BLaER1 treated with 17β-estradiol and CSF1 and Interleukin-3, amounts not matched to agents 10 nM and 100 nM (cell line): Measurements from ENCODE around the gene ANKRD37.

Experiments used
- H3K27ac ChIP-seq, 11 experiments: shearing (Covaris generic); formaldehyde crosslinking; 2 replicates each; pipeline ENCODE4 v1.8.1; 2022
- H3K27me3 ChIP-seq, 11 experiments: shearing (Covaris generic); formaldehyde crosslinking; 2 replicates each; pipeline ENCODE4 v1.8.1; 2022
- H3K36me3 ChIP-seq, 11 experiments: shearing (Covaris generic); formaldehyde crosslinking; 2 replicates each; pipeline ENCODE4 v1.8.1; 2022
- H3K4me1 ChIP-seq, 10 experiments: shearing (Covaris generic); formaldehyde crosslinking; 2 replicates each; pipeline ENCODE4 v1.8.1; 2022
- H3K4me2 ChIP-seq, 11 experiments: shearing (Covaris generic); formaldehyde crosslinking; 2 replicates each; pipeline ENCODE4 v1.8.1; 2022
- H3K4me3 ChIP-seq, 10 experiments: shearing (Covaris generic); formaldehyde crosslinking; 2 replicates each; pipeline ENCODE4 v1.8.1; 2022
- H3K9ac ChIP-seq, 11 experiments: shearing (Covaris generic); formaldehyde crosslinking; 2 replicates each; pipeline ENCODE4 v1.8.1; 2022
- H3K9me3 ChIP-seq, 11 experiments: shearing (Covaris generic); formaldehyde crosslinking; replicated peaks in 1 of 11; 2 replicates each; pipeline ENCODE4 v1.8.1; 2022
- H4K20me1 ChIP-seq, 11 experiments: shearing (Covaris generic); formaldehyde crosslinking; 2 replicates each; pipeline ENCODE4 v1.8.1; 2022
- Cebpa-rat ChIP-seq, 11 experiments: shearing (Covaris generic); IDR thresholded peaks; 2 replicates each; pipeline ENCODE4 v1.8.1; 2022

The ANKRD37 gene

DNA sequence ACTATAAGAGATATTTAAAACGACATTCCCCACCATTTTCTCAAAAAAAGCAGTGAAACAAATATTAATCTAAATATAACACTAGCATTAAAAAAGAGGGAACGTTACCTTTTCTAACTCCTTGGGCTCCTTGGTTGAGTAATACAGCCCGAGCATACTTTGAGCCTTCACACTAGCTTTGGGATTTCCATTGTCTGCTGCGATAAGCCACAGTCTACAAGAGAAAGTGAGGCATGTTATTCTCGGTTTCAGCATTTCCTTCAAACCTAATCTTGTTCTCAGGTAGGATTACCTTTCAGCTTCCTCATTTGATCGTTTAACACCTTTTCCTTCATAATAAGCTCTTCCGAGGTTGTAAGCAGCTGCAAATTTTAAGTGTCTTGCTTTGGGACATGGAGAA, 22.6 kb upstream of the ANKRD37 start:
- TF ChIP-seq Cebpa-rat (IDR thresholded peaks at IDR 0.05), result no peak
- Histone ChIP-seq H3K36me3 (peaks cover 18 to 92% (median 72%) of the 10 kb centered on the region in 11 experiments; a peak in 21 of 22 replicates), H3K4me1 (peaks cover 0 to 8% (median 0%) of the 10 kb centered on the region in 10 experiments; a peak in 3 of 20 replicates), H3K27ac (no peak overlapping the region), H4K20me1 (no peaks in the 10 kb centered on the region), H3K9me3 (peaks cover 0 to 9% (median 0%) of the 10 kb centered on the region in 11 experiments; a peak in 4 of 22 replicates), H3K9ac (no peak overlapping the region), H3K4me2 (peak overlapping the region in 1 of 11 experiments; percentile 20; a peak in 1 of 22 replicates), H3K27me3 (no peaks in the 10 kb centered on the region), H3K4me3 (no peak overlapping the region)

DNA sequence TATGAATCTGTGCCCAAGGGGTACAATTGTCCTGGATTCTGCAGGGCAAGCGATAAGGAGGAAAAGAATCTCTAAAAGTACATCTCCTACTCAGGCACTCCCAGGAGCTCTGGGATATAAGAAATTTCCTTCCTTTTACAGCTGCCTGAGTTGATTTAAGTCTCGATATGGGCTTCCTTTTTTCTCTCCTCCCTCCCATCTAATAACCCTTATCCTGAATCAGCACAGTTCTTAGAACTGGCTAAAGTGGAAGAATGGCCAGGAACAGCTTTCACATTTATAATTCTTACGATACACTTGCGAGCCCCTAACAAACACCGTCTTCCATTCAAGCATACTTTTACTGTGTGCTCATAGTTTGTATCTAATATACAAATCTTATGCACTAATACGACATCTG, 22.1 kb upstream of the ANKRD37 start:
- TF ChIP-seq Cebpa-rat (IDR thresholded peaks at IDR 0.05), result no peak
- Histone ChIP-seq H4K20me1 (no peaks in the 10 kb centered on the region), H3K9me3 (peaks cover under 1 to 14% (median 3%) of the 10 kb centered on the region in 11 experiments; a peak in 17 of 22 replicates), H3K27me3 (no peaks in the 10 kb centered on the region), H3K4me3 (no peak overlapping the region), H3K9ac (no peak overlapping the region), H3K4me2 (peak overlapping the region in 1 of 11 experiments; percentile 20; a peak in 1 of 22 replicates), H3K36me3 (peaks cover 18 to 89% (median 71%) of the 10 kb centered on the region in 11 experiments; a peak in 21 of 22 replicates), H3K4me1 (peaks cover 0 to 8% (median 0%) of the 10 kb centered on the region in 10 experiments; a peak in 3 of 20 replicates), H3K27ac (no peak overlapping the region)

DNA sequence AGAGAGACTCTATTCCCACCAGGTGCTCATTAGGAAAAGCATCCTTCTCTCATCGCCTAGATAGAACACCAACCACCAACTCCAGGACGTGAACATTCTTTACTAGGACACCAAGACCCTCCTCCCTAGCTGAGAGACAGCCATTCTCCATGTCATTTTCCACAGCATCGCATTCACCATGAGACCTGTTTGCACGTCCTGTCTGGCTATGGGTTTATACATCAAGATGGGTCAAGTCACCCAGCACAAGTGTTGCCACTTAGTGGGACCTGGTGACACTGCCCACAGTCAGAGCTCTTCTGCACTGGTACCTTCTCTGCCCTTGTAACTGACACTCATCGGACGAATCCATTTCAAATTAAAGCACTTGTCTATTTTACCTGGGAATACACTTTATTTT, 18.4 kb upstream of the ANKRD37 start:
- TF ChIP-seq Cebpa-rat (IDR thresholded peaks at IDR 0.05), result no peak
- Histone ChIP-seq H3K27ac (no peak overlapping the region), H3K9ac (no peak overlapping the region)

DNA sequence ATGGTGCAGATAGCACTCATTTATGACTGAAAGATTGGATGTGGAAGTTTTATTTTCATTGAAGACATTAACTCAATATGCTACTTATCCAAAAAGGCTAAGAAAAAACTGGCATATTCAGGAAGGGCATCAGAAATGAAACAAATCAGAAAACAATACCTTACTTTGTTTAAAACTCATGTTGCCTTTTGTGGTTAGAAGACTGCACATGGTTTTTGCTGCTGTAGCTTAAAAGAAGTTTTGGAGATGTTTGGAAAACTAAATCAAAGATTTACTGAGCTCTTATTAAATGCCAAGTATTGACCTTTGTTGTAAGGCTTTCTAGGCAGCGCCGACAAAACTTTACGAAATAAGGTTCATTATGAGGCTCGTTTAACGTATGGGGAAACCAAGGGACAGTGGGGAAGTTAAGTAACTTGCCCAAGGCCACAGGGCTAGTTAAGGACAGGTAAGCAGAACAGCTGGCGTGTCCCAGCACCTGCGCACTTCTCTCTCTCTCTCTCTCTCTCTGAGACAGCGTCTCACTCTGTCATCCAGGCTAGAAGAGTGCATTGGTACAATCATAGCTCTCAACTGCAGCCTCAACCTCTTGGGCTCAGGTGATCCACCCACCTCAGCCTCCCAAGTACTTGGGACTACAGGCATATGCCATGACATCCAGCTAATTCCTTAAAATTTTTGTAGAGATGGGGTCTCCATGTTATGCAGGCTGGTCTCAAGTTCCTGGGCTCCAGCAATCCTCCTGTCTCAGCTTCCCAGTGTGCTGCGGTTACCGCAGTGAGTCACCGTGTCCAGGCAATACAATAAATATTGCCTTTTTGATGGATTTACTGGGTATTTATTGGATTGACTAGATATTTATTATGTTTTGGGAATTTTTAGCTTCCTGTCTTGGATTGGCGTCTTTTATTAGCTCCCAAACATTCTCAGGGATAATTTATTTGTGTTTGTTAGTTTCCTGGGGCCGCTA, 17.0 kb upstream of the ANKRD37 start:
- no peak for TF ChIP-seq Cebpa-rat (IDR thresholded peaks at IDR 0.05)
- Histone ChIP-seq H3K4me3 (no peak overlapping the region), H3K9ac (no peak overlapping the region), H3K4me2 (no peak overlapping the region), H3K27ac (no peak overlapping the region), H3K36me3 (peaks cover 0 to 71% (median 47%) of the 10 kb centered on the region in 11 experiments; a peak in 18 of 22 replicates), H3K27me3 (no peaks in the 10 kb centered on the region), H3K9me3 (peaks cover 21 to 47% (median 32%) of the 10 kb centered on the region in 11 experiments), H4K20me1 (no peaks in the 10 kb centered on the region), H3K4me1 (peaks cover 9 to 17% (median 12%) of the 10 kb centered on the region in 10 experiments)

More for the DNA sequence above, 18.4 kb upstream of the ANKRD37 start:
- H3K9me3 ChIP-seq, result peaks cover 21 to 39% (median 31%) of the 10 kb centered on the region in 11 experiments
- H3K4me2 ChIP-seq, result no peak overlapping the region
- peaks cover 0 to 79% (median 51%) of the 10 kb centered on the region in 11 experiments; a peak in 18 of 22 replicates for H3K36me3 ChIP-seq
- no peaks in the 10 kb centered on the region for H3K27me3 ChIP-seq
- peaks cover 0 to 8% (median 2%) of the 10 kb centered on the region in 10 experiments; a peak in 10 of 20 replicates for H3K4me1 ChIP-seq
- H3K4me3 ChIP-seq, result no peak overlapping the region
- H4K20me1 ChIP-seq, result no peaks in the 10 kb centered on the region

DNA sequence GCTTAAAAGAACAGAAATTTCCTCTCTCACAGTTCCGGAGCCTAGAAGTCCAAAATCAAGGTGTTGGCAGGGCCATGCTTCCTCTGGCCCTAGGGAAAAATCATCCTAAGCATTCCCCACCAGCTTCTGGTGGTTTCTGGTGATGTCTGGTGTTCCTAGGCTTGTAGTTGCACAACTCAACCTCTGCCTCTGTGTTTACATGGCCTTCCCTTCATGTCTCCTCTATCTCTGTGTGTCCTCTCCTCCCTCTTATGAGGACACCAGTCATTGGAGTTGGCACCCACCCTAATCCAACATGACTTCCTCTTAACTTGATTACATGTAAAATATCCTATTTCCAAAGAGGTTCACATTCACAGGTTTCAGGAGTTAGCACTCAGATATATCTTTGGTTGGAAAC, 16.3 kb upstream of the ANKRD37 start:
- H3K9ac ChIP-seq, result no peak overlapping the region
- no peaks in the 10 kb centered on the region for H3K27me3 ChIP-seq
- H3K4me2 ChIP-seq, result no peak overlapping the region
- no peaks in the 10 kb centered on the region for H4K20me1 ChIP-seq
- no peak overlapping the region for H3K27ac ChIP-seq
- peaks cover 0 to 70% (median 47%) of the 10 kb centered on the region in 11 experiments; a peak in 18 of 22 replicates for H3K36me3 ChIP-seq
- no peak for TF ChIP-seq Cebpa-rat (IDR thresholded peaks at IDR 0.05)
- peaks cover 13 to 22% (median 17%) of the 10 kb centered on the region in 10 experiments for H3K4me1 ChIP-seq
- H3K9me3 ChIP-seq, result peaks cover 21 to 47% (median 32%) of the 10 kb centered on the region in 11 experiments
- H3K4me3 ChIP-seq, result no peak overlapping the region

DNA sequence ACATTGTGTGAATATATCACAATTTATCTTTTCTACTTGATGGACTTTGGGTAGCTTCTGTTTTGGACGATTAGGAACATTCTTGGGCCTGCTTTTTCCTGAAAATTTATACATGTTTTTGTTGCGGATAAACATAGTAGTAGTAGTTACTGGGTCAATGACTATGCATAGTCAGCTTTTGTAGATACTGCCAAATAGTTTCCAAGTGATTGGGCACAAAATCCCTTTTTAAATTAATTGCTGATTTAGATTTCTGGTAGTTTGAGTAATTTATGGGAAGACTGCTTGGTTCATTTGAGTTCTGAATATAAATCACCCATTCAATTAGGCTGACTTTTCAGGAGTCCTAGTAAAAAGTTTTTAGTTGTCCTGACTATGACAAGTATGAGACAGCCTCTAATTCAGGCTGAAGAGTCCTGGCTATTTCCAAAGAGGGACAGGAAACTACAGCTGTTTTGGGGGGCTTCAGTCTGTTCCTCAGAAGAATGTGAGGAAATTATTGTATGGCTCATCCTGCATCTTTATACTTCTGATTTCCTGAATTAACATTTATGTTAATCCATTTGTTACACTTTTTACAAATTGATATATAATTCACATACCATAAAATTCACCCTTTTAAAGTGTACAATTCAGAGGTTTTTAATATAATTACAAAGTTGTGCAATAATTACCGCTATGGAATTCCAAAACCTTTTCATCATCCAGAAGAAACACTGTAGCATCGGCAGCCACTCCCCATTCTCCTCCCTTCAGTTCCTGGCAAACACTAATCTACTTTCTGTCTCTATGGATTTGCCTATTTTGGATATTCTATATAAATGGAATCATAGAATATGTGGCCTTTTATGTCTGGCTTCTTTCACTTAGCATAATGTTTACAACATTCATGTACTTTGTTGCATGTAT, 15.1 kb upstream of the ANKRD37 start:
- TF ChIP-seq Cebpa-rat (IDR thresholded peaks at IDR 0.05), result peak in 1 of 11 experiments; percentile 35; a peak in 2 of 22 replicates

DNA sequence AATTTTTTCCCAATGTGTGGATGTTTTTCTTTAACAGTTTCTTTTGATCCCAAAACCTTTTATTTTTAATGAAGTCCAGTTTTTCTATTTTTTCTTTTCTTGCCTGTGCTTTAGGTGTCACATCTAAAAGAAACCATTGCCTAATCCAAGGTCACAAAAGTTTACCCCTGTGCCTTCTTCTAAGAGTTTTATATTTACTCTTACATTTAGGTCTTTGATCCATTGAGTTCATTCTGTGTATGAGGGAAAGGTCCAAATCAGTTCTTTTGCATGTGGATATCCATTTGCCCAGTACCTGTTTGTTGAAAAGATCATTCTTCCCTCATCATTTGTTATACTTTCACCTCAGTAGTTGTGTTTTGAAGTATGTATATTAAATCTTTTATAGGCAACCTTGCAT, 13.9 kb upstream of the ANKRD37 start:
- no peak overlapping the region for H3K27ac ChIP-seq
- H3K4me1 ChIP-seq, result peaks cover 21 to 36% (median 30%) of the 10 kb centered on the region in 10 experiments
- H3K9ac ChIP-seq, result no peak overlapping the region
- TF ChIP-seq Cebpa-rat (IDR thresholded peaks at IDR 0.05), result no peak
- no peaks in the 10 kb centered on the region for H4K20me1 ChIP-seq
- H3K4me2 ChIP-seq, result peak overlapping the region in 1 of 11 experiments; percentile 84; a peak in 1 of 22 replicates
- no peaks in the 10 kb centered on the region for H3K27me3 ChIP-seq
- peaks cover 0 to 50% (median 30%) of the 10 kb centered on the region in 11 experiments; a peak in 17 of 22 replicates for H3K36me3 ChIP-seq
- H3K4me3 ChIP-seq, result no peak overlapping the region
- peaks cover 21 to 42% (median 32%) of the 10 kb centered on the region in 11 experiments for H3K9me3 ChIP-seq

More for the DNA sequence above, 15.1 kb upstream of the ANKRD37 start:
- Histone ChIP-seq H3K4me1 (peaks cover 21 to 34% (median 29%) of the 10 kb centered on the region in 10 experiments), H3K9ac (no peak overlapping the region), H3K9me3 (peaks cover 21 to 47% (median 32%) of the 10 kb centered on the region in 11 experiments), H3K4me2 (no peak overlapping the region), H3K4me3 (no peak overlapping the region), H4K20me1 (no peaks in the 10 kb centered on the region), H3K36me3 (peaks cover 0 to 61% (median 41%) of the 10 kb centered on the region in 11 experiments; a peak in 18 of 22 replicates), H3K27me3 (no peaks in the 10 kb centered on the region), H3K27ac (no peak overlapping the region)

DNA sequence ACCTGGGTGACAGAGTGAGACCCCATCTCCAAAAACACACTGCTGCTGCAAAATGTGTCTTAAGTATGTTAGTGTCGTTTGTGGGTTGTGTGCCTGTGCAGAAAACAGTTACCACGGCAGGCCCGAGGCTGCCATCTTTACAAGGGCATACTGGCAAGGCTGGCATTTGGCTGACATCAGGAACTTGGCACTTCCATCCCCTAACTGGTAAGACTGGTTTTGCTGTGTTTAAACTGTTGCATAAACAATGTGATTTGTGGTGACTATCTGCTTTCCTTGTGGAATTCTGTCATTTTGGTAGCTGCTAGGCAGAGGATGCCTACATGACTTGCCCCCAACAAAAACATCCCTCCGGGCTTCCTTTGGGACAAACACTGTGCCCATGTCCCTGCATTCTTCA, 13.2 kb upstream of the ANKRD37 start:
- TF ChIP-seq Cebpa-rat (IDR thresholded peaks at IDR 0.05), result no peak

More for the DNA sequence above, 13.2 kb upstream of the ANKRD37 start:
- H3K27ac ChIP-seq, result peak overlapping the region in 7 of 11 experiments; percentile 61 to 79 (median 74); a peak in 12 of 22 replicates
- H3K9ac ChIP-seq, result peak overlapping the region in 1 of 11 experiments; percentile 56; a peak in 2 of 22 replicates
- peaks cover 21 to 42% (median 31%) of the 10 kb centered on the region in 11 experiments for H3K9me3 ChIP-seq
- H3K4me3 ChIP-seq, result peak overlapping the region in 2 of 10 experiments; percentile 39 to 56; a peak in 1 of 20 replicates
- H3K27me3 ChIP-seq, result no peaks in the 10 kb centered on the region
- peaks cover 0 to 43% (median 23%) of the 10 kb centered on the region in 11 experiments; a peak in 17 of 22 replicates for H3K36me3 ChIP-seq
- H3K4me2 ChIP-seq, result peak overlapping the region in 8 of 11 experiments; percentile 53 to 85 (median 72); a peak in 13 of 22 replicates
- peaks cover 21 to 36% (median 30%) of the 10 kb centered on the region in 10 experiments for H3K4me1 ChIP-seq
- no peaks in the 10 kb centered on the region for H4K20me1 ChIP-seq
